ENCODE measurements around the gene PPARD. TPM values are rescaled to one million over a fixed set of nuclear protein-coding genes. Genes with fewer than 3 reads are reported as not detected.

The PPARD gene
- total and polyA plus RNA-seq, 8 donors: 21.0 to 28.4 (median 23.9) TPM

GRCh38 chr6:35295521-35296315 is 46.6 kb upstream of the PPARD start:
- ATAC-seq (no peak), DNase-seq (no peak)
- H3K4me3 ChIP-seq: no peak overlapping the region
- peaks cover 3 to 44% of the 10 kb centered on the region in 2 donors for H3K4me1 ChIP-seq
- H3K27me3 ChIP-seq: no peaks in the 10 kb centered on the region
- H3K36me3 ChIP-seq: peaks cover 0 to 58% of the 10 kb centered on the region in 2 donors
- TF ChIP-seq CTCF (IDR thresholded peaks at IDR 0.05): no peak
- no peaks in the 10 kb centered on the region for H3K9me3 ChIP-seq
- intact Hi-C loops (cut with DNase I): no loop called here
- H3K27ac ChIP-seq: no peak overlapping the region

GRCh38 chr6:35296931-35297600 is 45.3 kb upstream of the PPARD start:
- no peak for TF ChIP-seq CTCF (IDR thresholded peaks at IDR 0.05)
- Histone ChIP-seq H3K4me1 (peaks cover 3 to 57% of the 10 kb centered on the region in 2 donors), H3K36me3 (peaks cover 0 to 44% of the 10 kb centered on the region in 2 donors), H3K27me3 (no peaks in the 10 kb centered on the region), H3K9me3 (no peaks in the 10 kb centered on the region), H3K27ac (peak overlapping the region in 1 of 2 donors; percentile 94), H3K4me3 (peak overlapping the region in 1 of 2 donors; percentile 57)
- intact Hi-C loops (cut with DNase I): no loop called here
- DNase-seq (no peak), ATAC-seq (no peak)

DNA sequence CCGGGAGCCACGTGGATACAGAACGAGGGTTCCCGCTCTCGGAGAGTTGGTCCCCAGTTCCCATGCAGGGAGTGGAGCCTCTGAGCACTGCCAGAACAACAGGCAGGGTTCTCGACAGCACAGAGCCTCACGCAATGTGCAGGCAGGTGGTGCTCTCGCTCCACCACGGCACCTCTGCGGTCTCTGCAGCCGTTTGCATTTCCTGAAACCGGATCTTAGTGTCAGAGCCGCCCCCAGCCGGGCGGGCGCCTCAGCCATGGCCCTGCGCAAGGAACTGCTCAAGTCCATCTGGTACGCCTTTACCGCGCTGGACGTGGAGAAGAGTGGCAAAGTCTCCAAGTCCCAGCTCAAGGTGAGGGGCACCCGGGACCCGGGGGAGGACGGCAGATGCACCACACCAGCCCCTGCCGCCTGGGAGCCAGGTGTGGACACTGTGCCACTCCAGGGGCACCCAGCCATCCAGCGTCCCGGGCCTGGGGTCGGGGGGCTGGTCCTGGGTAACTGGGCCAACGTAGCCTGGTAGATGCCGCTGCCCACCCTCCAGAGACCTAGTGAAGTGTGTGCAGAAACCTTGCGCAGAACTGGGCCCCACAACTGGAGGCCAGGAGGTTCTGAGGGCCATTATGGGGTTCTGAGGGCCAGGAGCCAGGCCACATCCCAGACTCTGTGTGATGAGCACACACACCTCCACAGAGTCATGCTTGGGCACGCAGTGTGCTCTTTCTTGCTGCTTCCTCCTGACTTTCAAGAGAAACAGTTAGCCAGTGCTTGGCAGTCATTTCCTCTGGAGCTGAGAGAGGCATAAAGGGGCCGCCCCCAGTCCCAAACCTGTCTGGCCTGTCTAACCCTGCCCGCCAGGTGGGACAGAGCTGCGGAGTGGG is 44.5 kb upstream of the PPARD start, which contains the start of gene DEF6:
DEF6 (plus strand) TSS at position 218 of the 881 bp plus-strand sequence; CDS start at position 257, 39 bp downstream.
- Histone ChIP-seq H3K36me3 (peaks cover 0 to 37% of the 10 kb centered on the region in 2 donors), H3K9me3 (no peaks in the 10 kb centered on the region), H3K4me3 (peak within 1 kb of the TSS; percentile 23 to 57), H3K27ac (peak within 1 kb of the TSS; percentile 60 to 94), H3K27me3 (no peaks in the 10 kb centered on the region), H3K4me1 (peaks cover 3 to 63% of the 10 kb centered on the region in 2 donors)
- DNase-seq (peak; percentile 53 to 96 (median 90)), ATAC-seq (peak; percentile 96)
- peak; percentile 68 to 71 for TF ChIP-seq CTCF (IDR thresholded peaks at IDR 0.05)
- intact Hi-C loops (cut with DNase I): no loop called here

DNA sequence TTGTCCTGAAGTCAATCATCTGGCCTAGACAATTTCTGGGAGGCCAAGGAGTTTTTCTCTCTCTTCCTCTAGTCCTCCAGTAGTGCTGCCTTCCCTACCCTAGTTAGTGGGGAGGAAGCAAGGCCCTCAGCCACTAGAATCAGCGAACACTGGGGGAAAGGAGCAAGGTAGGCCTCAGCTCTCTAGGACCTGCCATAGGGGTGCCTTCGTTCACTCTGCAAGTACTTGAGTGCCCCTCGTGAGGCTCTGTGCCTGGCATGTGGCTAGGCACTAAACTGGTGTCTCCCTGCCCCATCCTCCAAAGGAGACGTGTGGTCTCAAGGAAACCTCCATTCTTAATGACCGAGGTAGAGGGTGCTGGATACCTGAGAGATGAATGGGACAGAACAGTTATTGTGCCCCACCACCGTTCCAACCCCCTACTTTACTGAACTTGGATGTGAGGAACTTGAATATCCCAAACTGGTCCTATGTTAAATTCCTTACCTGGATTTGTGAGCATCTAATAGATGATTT is 43.7 kb upstream of the PPARD start:
- TF ChIP-seq CTCF (IDR thresholded peaks at IDR 0.05): no peak
- Histone ChIP-seq H3K27ac (peak overlapping the region; percentile 60 to 94), H3K4me1 (peaks cover 3 to 72% of the 10 kb centered on the region in 2 donors), H3K4me3 (peak overlapping the region; percentile 23 to 57), H3K27me3 (no peaks in the 10 kb centered on the region), H3K9me3 (no peaks in the 10 kb centered on the region), H3K36me3 (peaks cover 0 to 28% of the 10 kb centered on the region in 2 donors)
- DNase-seq: no peak
- intact Hi-C loops (cut with DNase I): no loop called here
- ATAC-seq: no peak
